H1 (cell line): ENCODE measurements around the gene UCMA. TPM values are rescaled to one million over a fixed set of nuclear protein-coding genes. Genes with fewer than 3 reads are reported as not detected.
A peak's percentile ranks its signal among the peaks of the same experiment; 100 is the strongest.

Experiments
- ASH2L ChIP-seq: fragments of 200-600, 300-600 bp; sonication (generic); IDR thresholded peaks from one replicate; pipeline ENCODE4 v1.7.1; 2017; ENCODE audit warnings: low read length
- EGR1 ChIP-seq: IDR thresholded peaks from 2 replicates; pipeline ENCODE4 v1.6.1; 2011; ENCODE audit warnings: low read depth, low read length, borderline replicate concordance
- NANOG ChIP-seq: IDR thresholded peaks from 2 replicates; pipeline ENCODE4 v1.6.1; 2011; ENCODE audit warnings: low read length, low read depth, mild to moderate bottlenecking, inconsistent platforms; ENCODE audit not compliant: insufficient read depth, poor library complexity, severe bottlenecking
- POLR2AphosphoS5 ChIP-seq: IDR thresholded peaks from 2 replicates; pipeline ENCODE4 v1.6.1; 2011; ENCODE audit warnings: low read depth, low read length
- RBBP5 ChIP-seq: IDR thresholded peaks from 2 replicates; pipeline ENCODE4 v1.7.1; 2012; ENCODE audit warnings: low read depth, mild to moderate bottlenecking, inconsistent platforms, low read length, moderate library complexity, borderline replicate concordance
- RNF2 ChIP-seq: fragments of 200-900, 300-1000 bp; sonication (generic); IDR thresholded peaks from 2 replicates; pipeline ENCODE4 v1.7.1; 2016; ENCODE audit warnings: borderline replicate concordance, low read depth, mild to moderate bottlenecking, antibody characterized with exemption, low read length; ENCODE audit not compliant: poor library complexity, severe bottlenecking; ENCODE audit errors: missing control alignments
- SIN3A ChIP-seq, 2 experiments: IDR thresholded peaks in 1 of 2; conservative IDR thresholded peaks in 1 of 2; 2 replicates each; pipeline ENCODE4 v1.6.1; 2011 to 2012; ENCODE audit warnings: low read length in 2 of 2, improper control_type of control experiment in 1 of 2, low read depth in 1 of 2, mild to moderate bottlenecking in 1 of 2
- polyA plus RNA-seq, 7 experiments: library from polyadenylated mRNA; depleted of rRNA in 3 of 7; stranded (reverse) in 5 of 7; unstranded in 2 of 7; fragments of >200 nt in 5 of 7; fragments of 200-250 nt in 2 of 7; gene quantifications; 1 replicate in 5 of 7; 2 replicates in 1 of 7; 4 replicates in 1 of 7; pipeline versions ENCODE4 v1.2.1 to v1.2.3, GENCODE V29; 2011 to 2013; ENCODE audit warnings: missing spikeins in 2 of 7, mixed read lengths in 2 of 7
- total RNA-seq: library from RNA; stranded (reverse); fragmentation: NEBNext Ultra II Directional; extraction: Animal tissue kit (Norgen Biotek cat#: 25700); gene quantifications from 2 replicates; pipeline ENCODE4 v1.2.1, GENCODE V29; 2021
- TF ChIP-seq, protein P1 (sequence below): fragments of 300-600 bp; sonication (generic); IDR thresholded peaks from 2 replicates; pipeline ENCODE4 v1.7.1; 2012; ENCODE audit warnings: low read length, moderate library complexity, mild to moderate bottlenecking, inconsistent platforms; ENCODE audit not compliant: insufficient replicate concordance

Gene UCMA
- total and polyA plus RNA-seq, 2 of the 8 experiments (the other 6 are each of a cell fraction or from before 2014, with no cell fraction given): 1.2 to 4.6 TPM

DNA sequence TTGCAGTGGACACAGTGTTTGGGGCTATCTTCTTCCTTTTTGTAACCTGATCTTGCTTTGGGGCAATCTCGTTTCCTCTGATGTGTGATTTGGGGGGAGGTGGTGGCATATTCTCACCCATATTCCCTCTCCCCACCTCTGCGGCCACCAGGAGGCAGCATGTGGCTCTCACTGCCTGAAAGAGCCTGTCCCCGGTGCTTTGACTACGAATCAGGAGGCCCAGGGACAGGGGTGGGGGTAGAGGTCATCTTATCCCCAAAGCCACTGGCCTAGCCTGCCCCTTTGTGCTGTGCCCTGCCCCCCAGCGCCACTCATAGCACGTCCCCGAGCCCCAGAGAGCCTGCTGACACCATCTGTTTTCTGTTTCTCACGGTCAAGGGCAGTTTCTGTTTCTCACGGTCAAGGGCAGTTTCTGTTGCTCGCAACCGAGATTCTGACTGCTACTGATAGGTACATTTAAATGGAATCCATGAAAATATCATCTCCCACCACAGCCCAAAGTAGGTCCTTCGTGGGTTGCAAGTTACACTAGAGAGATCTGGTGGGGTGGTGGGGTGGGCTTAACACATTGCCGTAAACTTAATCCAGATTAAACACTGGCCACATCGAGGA is 37.5 kb upstream of the UCMA start (continued):
- TF ChIP-seq SIN3A (conservative IDR thresholded peaks at IDR 0.05 in 1 of 2, IDR thresholded peaks at IDR 0.05 in 1 of 2; ENCODE audit: low read depth in 1 of 2, low read length in 2 of 2) (no peak), EGR1 (no peak), POLR2AphosphoS5 (no peak; the same call in 1 of the 2 replicates), RBBP5 (0 out of 2 replicates have a peak, but pooled peaks have one; percentile 24), ASH2L (peak; percentile 77), NANOG (no peak), RNF2 (no peak)
- TF ChIP-seq, protein P1, sequence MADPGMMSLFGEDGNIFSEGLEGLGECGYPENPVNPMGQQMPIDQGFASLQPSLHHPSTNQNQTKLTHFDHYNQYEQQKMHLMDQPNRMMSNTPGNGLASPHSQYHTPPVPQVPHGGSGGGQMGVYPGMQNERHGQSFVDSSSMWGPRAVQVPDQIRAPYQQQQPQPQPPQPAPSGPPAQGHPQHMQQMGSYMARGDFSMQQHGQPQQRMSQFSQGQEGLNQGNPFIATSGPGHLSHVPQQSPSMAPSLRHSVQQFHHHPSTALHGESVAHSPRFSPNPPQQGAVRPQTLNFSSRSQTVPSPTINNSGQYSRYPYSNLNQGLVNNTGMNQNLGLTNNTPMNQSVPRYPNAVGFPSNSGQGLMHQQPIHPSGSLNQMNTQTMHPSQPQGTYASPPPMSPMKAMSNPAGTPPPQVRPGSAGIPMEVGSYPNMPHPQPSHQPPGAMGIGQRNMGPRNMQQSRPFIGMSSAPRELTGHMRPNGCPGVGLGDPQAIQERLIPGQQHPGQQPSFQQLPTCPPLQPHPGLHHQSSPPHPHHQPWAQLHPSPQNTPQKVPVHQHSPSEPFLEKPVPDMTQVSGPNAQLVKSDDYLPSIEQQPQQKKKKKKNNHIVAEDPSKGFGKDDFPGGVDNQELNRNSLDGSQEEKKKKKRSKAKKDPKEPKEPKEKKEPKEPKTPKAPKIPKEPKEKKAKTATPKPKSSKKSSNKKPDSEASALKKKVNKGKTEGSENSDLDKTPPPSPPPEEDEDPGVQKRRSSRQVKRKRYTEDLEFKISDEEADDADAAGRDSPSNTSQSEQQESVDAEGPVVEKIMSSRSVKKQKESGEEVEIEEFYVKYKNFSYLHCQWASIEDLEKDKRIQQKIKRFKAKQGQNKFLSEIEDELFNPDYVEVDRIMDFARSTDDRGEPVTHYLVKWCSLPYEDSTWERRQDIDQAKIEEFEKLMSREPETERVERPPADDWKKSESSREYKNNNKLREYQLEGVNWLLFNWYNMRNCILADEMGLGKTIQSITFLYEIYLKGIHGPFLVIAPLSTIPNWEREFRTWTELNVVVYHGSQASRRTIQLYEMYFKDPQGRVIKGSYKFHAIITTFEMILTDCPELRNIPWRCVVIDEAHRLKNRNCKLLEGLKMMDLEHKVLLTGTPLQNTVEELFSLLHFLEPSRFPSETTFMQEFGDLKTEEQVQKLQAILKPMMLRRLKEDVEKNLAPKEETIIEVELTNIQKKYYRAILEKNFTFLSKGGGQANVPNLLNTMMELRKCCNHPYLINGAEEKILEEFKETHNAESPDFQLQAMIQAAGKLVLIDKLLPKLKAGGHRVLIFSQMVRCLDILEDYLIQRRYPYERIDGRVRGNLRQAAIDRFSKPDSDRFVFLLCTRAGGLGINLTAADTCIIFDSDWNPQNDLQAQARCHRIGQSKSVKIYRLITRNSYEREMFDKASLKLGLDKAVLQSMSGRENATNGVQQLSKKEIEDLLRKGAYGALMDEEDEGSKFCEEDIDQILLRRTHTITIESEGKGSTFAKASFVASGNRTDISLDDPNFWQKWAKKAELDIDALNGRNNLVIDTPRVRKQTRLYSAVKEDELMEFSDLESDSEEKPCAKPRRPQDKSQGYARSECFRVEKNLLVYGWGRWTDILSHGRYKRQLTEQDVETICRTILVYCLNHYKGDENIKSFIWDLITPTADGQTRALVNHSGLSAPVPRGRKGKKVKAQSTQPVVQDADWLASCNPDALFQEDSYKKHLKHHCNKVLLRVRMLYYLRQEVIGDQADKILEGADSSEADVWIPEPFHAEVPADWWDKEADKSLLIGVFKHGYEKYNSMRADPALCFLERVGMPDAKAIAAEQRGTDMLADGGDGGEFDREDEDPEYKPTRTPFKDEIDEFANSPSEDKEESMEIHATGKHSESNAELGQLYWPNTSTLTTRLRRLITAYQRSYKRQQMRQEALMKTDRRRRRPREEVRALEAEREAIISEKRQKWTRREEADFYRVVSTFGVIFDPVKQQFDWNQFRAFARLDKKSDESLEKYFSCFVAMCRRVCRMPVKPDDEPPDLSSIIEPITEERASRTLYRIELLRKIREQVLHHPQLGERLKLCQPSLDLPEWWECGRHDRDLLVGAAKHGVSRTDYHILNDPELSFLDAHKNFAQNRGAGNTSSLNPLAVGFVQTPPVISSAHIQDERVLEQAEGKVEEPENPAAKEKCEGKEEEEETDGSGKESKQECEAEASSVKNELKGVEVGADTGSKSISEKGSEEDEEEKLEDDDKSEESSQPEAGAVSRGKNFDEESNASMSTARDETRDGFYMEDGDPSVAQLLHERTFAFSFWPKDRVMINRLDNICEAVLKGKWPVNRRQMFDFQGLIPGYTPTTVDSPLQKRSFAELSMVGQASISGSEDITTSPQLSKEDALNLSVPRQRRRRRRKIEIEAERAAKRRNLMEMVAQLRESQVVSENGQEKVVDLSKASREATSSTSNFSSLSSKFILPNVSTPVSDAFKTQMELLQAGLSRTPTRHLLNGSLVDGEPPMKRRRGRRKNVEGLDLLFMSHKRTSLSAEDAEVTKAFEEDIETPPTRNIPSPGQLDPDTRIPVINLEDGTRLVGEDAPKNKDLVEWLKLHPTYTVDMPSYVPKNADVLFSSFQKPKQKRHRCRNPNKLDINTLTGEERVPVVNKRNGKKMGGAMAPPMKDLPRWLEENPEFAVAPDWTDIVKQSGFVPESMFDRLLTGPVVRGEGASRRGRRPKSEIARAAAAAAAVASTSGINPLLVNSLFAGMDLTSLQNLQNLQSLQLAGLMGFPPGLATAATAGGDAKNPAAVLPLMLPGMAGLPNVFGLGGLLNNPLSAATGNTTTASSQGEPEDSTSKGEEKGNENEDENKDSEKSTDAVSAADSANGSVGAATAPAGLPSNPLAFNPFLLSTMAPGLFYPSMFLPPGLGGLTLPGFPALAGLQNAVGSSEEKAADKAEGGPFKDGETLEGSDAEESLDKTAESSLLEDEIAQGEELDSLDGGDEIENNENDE: no peak
